ENCODE measurements around the gene NELFB.

Gene NELFB

DNA sequence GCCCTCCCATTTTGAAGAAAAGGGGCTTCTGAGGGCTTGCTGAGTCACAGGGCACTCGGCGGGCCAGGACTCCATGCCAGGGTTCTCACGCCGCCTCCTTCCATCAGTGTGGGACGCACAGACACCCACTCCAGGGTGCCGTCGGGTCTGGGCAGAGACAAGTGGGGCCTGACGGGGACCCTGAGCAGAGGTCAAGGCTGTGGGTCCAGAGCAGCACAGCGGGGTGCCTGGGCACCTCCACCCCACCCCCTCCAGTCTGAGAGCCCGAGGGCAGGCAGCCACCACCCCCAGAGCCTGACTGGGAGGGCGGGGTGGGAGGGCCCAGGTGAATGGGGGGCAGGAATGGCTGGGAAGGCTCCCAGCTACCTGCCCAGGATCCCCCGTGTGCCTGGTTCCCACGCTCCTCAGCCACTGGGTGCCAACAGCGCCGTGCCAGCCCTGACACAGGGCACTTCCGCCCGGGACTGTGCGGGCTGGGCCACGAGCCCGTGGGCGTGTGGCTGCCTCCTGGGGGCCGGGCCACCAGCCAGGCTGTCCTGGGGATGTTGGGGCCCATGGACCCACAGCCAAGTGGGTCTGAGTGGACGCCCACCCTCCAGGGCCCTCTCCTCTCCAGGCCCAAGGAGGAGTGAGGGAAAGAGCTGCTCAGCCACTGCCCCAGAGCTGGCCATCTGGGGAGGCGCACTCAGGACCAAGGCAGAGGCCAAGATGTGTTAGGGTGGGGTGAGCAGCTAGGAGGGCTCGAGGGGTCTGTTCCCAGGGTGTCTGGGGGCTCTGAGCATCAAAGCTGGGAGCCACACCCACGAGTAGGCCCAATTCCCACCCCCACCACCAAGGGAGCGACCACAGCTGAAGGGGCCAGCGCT lies 57.1 kb downstream of the NELFB start:
- no peak for DNase-seq

- no peak for DNase-seq
These were observed 57.8 kb downstream of the NELFB start for GRCh38 chr9:137312852-137313325.

DNA sequence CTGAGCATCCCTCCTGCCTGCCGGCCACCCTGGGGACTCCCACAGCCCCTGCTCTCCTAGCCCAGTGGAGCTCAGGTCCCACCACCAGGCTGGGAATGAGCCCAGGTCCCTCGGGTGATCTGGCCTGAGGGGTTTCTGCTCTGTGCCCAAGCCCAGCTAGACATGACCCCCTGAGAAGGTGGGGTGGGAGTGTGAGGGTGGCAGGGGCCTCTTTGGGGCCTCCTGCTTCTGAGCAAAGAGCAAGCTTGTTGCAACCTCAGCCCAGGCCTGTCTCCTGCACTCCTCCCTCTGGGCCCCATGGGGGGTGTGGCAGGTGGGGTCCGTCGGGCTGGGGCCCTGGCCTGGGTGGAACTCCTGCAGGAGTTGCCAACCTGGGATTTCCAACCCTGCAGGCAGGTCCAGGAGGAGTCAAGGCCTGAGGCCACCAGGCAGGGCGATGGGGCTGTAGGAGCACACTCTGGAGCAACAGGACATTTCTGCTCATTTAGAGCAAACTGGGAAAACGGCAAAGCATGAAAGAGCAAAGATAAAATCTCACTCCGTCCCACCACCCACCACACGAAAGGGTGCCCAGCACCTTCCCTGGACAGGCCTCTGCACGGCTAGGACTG lies 58.3 kb downstream of the NELFB start:
- DNase-seq, result no peak

DNA sequence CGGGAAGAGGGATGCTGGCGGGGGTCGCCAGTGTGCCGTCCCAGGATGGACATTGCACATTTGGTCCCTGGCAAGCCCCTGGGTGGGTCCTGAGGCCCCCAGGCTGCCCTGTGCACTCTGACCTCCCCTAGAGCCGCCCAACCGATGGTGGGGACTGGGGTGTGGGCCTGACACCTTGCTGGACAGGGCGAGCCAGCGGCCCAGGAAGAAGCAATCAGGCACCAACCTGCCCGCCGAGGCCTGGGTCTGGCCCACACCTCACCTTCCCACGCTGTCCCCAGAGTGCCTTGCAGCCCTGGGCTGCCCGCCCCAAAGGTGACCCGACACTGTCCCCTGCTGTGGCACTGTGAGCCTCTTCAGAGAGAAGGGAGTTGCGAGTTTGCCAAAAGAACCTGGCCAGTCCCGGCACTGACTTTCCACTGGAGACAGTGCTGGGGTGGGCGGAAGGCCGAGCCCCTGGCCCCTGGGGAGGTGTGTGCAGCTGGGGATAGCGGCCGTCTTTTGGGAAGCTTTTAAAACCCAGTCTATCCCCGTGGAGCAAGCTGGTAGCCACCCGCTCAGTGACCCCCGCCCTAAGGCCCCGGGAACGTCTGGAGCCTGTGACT lies 58.9 kb downstream of the NELFB start:
- no peak for DNase-seq

DNA sequence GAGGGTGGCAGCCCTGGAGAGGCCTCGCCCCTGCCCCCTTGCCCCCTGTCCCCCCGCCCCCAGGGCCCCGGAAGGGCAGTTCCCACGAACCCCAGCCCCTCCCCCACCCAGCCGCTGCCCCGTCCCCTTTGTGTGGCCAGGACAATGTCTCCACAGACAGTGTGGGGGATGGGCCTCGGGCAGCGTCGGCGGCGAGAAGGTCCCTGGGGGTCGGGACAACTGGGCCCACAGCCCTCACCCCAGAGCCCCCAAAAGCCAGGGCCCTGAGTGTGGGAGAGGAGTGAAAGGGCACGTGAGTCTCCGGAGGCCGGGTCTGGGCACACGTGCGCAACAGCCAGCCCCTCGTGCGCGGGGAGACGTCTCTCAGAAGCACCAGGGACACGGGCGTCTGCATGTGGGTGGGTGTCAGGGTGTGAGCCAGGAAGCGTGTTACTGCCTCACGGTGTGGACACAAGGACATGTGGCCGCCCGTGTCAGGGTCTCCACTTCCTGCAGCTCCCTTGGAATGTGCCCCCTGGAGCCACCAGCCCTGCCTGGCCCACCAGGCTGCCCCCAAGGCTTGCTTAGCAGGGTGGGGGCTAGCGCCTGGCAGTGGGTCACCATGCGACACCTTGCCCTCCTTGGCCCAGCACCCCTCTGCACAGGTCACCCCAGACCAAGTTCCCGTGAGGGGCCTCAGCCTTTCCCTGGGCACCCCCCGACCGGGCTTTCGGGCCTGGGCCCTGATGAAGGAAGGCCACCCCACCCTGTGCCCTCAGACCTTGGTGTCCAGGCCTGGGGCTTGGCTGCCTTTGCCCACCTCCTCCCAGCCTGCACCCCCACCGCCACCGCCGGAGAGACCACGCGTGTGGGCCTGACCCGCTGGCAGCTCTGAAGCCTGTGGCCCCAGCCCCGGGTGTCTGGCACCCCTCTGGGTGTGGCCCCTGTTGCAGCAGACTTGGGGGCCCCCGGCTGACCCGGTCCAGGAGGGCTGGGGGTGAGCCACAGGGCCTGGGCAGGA lies 59.7 kb downstream of the NELFB start:
- DNase-seq, result no peak

DNA sequence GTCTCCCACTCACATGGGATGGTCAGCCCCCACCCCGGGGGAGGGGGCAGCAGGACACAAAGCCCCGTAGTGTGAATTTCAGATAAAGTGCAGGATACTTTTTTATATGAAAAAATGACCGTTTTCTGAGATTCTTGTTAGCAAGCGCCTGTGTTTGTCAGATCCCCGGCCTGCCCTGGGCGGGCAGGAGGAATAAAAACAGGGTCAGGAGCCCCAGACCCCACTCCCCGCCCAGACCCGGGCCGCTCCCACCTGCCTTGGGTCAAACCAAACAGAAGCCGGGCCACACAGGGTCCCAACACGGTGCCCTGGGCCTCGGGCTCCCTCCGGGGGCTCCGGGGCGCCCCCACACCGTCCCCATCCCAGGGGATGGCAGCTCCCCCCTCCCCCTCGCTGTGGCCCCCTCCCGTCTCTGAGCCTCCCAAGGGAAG lies 60.5 kb downstream of the NELFB start:
- DNase-seq, result no peak

- DNase-seq, result peak in 3 of 56 donors; percentile 28 to 57 (median 49)
These were observed 61.2 kb downstream of the NELFB start for GRCh38 chr9:137316012-137316981.

DNA sequence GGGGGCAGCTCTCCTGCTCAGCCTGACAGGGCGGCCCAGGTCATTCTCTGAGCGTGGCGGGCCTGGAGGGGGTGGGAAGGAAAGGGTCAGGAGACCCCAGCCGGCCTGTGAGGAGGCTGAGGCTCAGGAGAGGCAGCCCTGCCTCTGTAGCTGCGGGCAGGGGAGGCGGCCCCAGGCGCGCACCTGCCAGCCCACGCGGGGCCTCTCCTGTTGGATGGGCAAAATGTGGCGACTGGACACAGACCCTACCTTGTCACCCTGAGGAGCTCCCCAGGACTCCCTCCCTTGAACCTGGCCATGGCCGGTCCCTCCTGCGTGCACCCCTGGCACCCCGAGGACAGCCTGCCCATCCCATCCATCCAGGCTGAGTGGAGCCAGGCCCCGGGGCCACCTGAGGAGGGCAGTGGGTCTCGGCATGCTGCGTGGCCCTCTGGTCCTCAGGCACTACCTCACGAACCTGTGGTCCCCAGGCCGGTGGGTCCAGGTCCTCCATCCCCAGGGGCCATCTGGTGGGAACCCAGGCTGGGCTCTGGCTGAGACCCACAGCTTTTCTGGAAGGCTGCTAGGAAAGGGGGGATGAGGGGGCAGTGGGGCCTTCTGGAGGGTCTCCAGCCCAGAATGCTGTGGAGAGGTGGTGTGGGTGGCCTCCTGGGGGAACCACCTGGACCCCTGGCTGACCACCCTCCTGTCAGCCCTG lies 62.0 kb downstream of the NELFB start:
- DNase-seq, result no peak

GRCh38 chr9:137317718-137318511 lies 62.8 kb downstream of the NELFB start:
- no peak for DNase-seq

DNA sequence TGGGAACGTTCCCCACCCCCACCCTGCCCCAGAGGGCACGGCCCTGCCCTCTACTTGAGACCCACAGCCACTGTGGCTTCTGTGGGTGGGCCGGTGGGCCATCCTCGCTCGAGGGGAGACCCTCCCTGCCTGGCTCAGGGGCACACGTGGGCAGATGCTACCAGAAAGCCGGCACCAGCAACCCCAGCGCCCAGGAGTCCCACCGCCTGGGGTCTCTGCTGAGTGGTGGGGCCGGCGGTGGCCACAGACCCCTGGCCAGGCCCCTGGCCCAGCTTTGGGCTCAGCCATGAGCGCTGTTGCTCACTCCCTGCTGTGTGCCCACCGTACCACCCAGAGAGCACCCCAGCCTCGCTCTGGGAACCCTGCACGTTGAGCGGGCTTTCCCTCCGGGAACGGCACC lies 63.5 kb downstream of the NELFB start:
- DNase-seq, result no peak

DNA sequence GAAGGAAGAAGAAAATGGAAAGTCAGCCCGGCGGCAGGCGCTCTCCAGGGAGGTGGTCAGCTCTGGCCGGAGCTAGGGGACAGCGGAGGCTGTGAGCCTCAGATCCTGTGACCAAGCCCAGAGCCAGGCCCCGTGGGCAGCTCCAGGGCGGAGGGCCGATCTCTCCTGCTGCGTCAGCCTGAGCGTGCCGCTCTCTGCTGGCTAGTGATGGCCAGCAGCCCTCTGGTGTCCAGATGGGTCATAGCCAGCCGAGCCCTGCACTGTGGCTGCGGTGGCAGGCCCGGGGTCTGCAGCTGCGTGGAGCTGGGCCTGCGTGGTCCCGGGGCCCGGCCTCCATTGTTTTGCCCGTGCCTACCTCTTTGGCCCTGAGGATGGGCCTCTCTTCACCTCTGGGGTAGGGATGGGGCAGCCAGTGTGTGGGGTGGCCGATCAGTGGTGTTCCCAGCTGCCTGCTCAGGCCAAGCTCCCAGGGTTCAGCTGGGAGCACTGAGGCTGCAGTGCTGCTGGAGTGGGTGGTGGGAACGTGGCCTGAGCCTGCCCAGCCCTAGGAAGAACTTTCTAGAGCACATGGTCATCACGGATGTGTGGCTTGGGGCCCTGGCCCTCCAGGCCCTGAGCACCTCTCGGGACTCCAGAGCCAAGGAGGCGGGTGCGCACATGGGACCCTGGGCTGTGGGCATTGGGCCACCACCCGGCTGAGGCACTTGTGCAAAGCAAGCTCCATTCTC lies 64.0 kb downstream of the NELFB start:
- DNase-seq, result peak in 40 of 56 donors; percentile 9 to 86 (median 65)

DNA sequence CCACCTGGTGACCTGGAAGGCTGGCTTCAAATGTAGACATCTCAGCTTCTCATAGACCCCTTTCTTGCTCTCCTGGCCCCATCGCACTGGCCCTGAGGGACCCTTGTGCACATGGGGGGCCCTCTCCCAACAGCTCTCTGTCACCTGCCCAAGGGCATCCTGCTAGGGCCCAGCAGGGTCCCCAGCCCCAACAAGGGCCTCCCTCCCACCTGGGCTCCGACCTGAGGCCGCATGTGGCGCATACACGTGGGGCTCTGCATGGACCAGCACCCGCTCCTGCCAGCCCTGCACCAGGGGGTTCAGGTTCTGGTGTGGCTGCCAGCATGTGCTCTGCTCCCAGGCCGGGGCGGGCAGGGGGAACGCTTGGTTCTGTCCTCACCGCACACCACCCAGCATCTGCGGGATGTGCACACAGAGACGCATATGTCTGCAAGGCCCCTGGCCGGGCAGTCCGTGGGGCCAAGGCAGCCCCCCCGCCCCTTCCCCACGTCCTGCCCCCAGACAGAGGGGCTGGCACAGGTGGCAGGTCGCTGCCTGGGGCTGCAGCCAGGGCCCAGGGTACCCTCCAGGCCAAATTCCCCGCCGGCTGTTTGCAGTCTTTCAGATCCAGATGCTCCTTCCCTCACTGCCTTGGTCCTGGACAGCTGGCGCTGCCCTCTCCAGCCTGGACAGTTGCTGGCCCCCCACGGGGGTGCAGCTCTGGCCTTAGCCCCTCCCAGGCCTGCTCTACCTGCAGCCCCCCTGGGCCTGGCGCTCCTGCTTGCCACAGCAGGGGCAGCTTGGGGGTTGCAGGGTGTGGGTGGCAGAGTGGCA lies 64.8 kb downstream of the NELFB start:
- DNase-seq, result no peak

DNA sequence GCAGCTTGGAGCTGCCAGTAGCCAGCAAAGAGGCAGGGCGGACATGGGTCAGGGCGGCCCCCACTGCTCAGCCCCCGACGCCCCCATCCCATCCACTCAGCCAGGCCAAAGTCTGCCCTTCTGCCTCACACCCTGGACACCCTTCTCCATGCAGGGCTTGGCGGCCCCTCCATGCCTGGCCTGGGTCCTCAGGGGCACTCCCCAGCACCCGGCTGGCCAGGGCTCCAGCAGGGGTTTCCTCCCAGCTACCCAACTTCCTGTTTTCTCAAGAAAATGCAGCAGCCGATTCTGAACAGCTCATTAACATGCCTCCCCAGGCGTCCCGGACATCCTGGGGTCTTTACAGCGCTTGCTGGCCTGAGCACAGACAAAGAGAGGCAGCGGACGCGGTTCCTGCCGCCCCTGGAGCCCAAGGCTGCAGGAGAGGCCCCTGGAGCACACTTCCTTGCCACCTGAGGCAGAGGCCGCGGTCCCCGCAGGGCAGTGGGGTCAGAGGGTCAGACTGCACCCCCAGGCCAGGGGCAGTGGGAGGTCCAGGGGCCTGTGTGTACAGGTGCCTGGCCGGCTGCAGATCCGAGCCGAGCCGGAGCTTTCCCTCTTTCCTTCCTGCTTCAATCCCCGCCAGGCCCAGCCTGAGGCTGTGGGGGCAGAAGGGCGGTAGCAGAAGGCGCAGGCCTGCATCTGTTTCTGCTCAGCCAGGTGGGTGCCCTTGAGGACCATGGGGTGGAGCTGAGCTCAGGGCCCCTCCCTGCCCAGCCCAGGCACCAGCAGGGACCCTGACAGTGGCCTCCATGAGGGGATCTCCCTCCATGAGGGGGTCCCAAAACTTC lies 65.6 kb downstream of the NELFB start:
- DNase-seq, result no peak

- DNase-seq, result no peak
These were observed 66.7 kb downstream of the NELFB start for GRCh38 chr9:137321726-137322361.
